HEK293 (cell line): ENCODE measurements around the gene GBGT1.

ENCODE experiments used
- GFI1B ChIP-seq: fragments of 450-650 bp; formaldehyde crosslinking; IDR thresholded peaks from 2 replicates; pipeline ENCODE4 v1.5.1; 2016; ENCODE audit warnings: missing biosample characterization, missing genetic modification characterization
- HOXD13 ChIP-seq: sonication (generic); formaldehyde crosslinking; IDR thresholded peaks from 2 replicates; pipeline ENCODE4 v1.8.0; 2022; ENCODE audit warnings: missing genetic modification reagents, borderline replicate concordance
- OSR2 ChIP-seq: fragments of 450-650 bp; formaldehyde crosslinking; IDR thresholded peaks from 2 replicates; pipeline ENCODE4 v1.5.1; 2016; ENCODE audit warnings: missing biosample characterization, missing genetic modification characterization
- SALL2 ChIP-seq: fragments of 450-650 bp; formaldehyde crosslinking; IDR thresholded peaks from 2 replicates; pipeline ENCODE4 v1.5.0; 2017; ENCODE audit warnings: missing biosample characterization, mild to moderate bottlenecking, missing genetic modification characterization, borderline replicate concordance
- YY2 ChIP-seq: fragments of 450-650 bp; formaldehyde crosslinking; IDR thresholded peaks from 2 replicates; pipeline ENCODE4 v1.5.1; 2016; ENCODE audit warnings: missing biosample characterization, missing genetic modification characterization
- ZBTB10 ChIP-seq: fragments of 450-650 bp; formaldehyde crosslinking; IDR thresholded peaks from 2 replicates; pipeline ENCODE4 v1.5.1; 2016; ENCODE audit warnings: missing biosample characterization, missing genetic modification characterization
- ZBTB17 ChIP-seq: fragments of 450-650 bp; formaldehyde crosslinking; IDR thresholded peaks from 2 replicates; pipeline ENCODE4 v1.5.1; 2016; ENCODE audit warnings: missing biosample characterization, missing genetic modification characterization
- ZBTB26 ChIP-seq: fragments of 450-650 bp; formaldehyde crosslinking; optimal IDR thresholded peaks from 2 replicates; pipeline ENCODE3; 2016; ENCODE audit warnings: missing biosample characterization, mild to moderate bottlenecking, missing genetic modification characterization
- ZBTB48 ChIP-seq: fragments of 450-650 bp; formaldehyde crosslinking; IDR thresholded peaks from 2 replicates; pipeline ENCODE4 v1.5.1; 2016; ENCODE audit warnings: missing biosample characterization, missing genetic modification characterization
- ZBTB49 ChIP-seq: fragments of 450-650 bp; formaldehyde crosslinking; IDR thresholded peaks from 2 replicates; pipeline ENCODE4 v1.5.1; 2016; ENCODE audit warnings: missing biosample characterization, missing genetic modification characterization, low read depth
- ZEB2 ChIP-seq: fragments of 450-650 bp; formaldehyde crosslinking; IDR thresholded peaks from 2 replicates; pipeline ENCODE4 v1.5.1; 2016; ENCODE audit warnings: missing biosample characterization, missing genetic modification characterization
- ZFP3 ChIP-seq: fragments of 450-650 bp; formaldehyde crosslinking; IDR thresholded peaks from 2 replicates; pipeline ENCODE4 v1.5.1; 2016; ENCODE audit warnings: low read depth, missing biosample characterization, missing genetic modification characterization
- ZFP69B ChIP-seq: fragments of 450-650 bp; formaldehyde crosslinking; IDR thresholded peaks from 2 replicates; pipeline ENCODE4 v1.5.1; 2016; ENCODE audit warnings: missing biosample characterization, missing genetic modification characterization
- ZIC2 ChIP-seq: fragments of 450-650 bp; formaldehyde crosslinking; IDR thresholded peaks from 2 replicates; pipeline ENCODE4 v1.5.1; 2016; ENCODE audit warnings: missing biosample characterization, missing genetic modification characterization
- ZNF155 ChIP-seq: fragments of 450-650 bp; formaldehyde crosslinking; IDR thresholded peaks from 2 replicates; pipeline ENCODE4 v1.5.1; 2016; ENCODE audit warnings: missing biosample characterization, missing genetic modification characterization
- ZNF157 ChIP-seq: fragments of 450-650 bp; formaldehyde crosslinking; IDR thresholded peaks from 2 replicates; pipeline ENCODE4 v1.5.1; 2016; ENCODE audit warnings: missing biosample characterization, missing genetic modification characterization
- ZNF16 ChIP-seq: fragments of 450-650 bp; formaldehyde crosslinking; IDR thresholded peaks from 2 replicates; pipeline ENCODE4 v1.5.1; 2016; ENCODE audit warnings: low read depth, missing biosample characterization, missing genetic modification characterization
- ZNF169 ChIP-seq: fragments of 450-650 bp; formaldehyde crosslinking; IDR thresholded peaks from 2 replicates; pipeline ENCODE4 v1.5.1; 2016; ENCODE audit warnings: missing biosample characterization, missing genetic modification characterization
- ZNF23 ChIP-seq: fragments of 450-650 bp; formaldehyde crosslinking; IDR thresholded peaks from 2 replicates; pipeline ENCODE4 v1.5.1; 2016; ENCODE audit warnings: missing biosample characterization, missing genetic modification characterization, borderline replicate concordance
- ZNF26 ChIP-seq: fragments of 450-650 bp; formaldehyde crosslinking; IDR thresholded peaks from 2 replicates; pipeline ENCODE4 v1.5.1; 2016; ENCODE audit warnings: missing biosample characterization, missing genetic modification characterization
- ZNF362 ChIP-seq: fragments of 450-650 bp; formaldehyde crosslinking; IDR thresholded peaks from 2 replicates; pipeline ENCODE4 v1.5.1; 2016; ENCODE audit warnings: missing biosample characterization, missing genetic modification characterization
- ZNF37A ChIP-seq: fragments of 450-650 bp; IDR thresholded peaks from 2 replicates; pipeline ENCODE4 v1.5.1; 2018; ENCODE audit warnings: missing biosample characterization, missing genetic modification characterization
- ZNF510 ChIP-seq: fragments of 450-650 bp; formaldehyde crosslinking; IDR thresholded peaks from 2 replicates; pipeline ENCODE4 v1.5.1; 2018; ENCODE audit warnings: mild to moderate bottlenecking, missing genetic modification characterization, missing biosample characterization; ENCODE audit not compliant: insufficient replicate concordance
- ZNF555 ChIP-seq: fragments of 450-650 bp; formaldehyde crosslinking; conservative IDR thresholded peaks from 2 replicates; pipeline ENCODE4 v1.5.1; 2017; ENCODE audit warnings: missing biosample characterization, mild to moderate bottlenecking, missing genetic modification characterization, inconsistent platforms
- ZNF600 ChIP-seq: fragments of 450-650 bp; formaldehyde crosslinking; IDR thresholded peaks from 2 replicates; pipeline ENCODE4 v1.5.1; 2016; ENCODE audit warnings: missing biosample characterization, missing genetic modification characterization
- ZNF670 ChIP-seq: fragments of 450-650 bp; formaldehyde crosslinking; IDR thresholded peaks from 2 replicates; pipeline ENCODE4 v1.5.1; 2016; ENCODE audit warnings: missing biosample characterization, missing genetic modification characterization, low read depth
- ZNF76 ChIP-seq: fragments of 450-650 bp; formaldehyde crosslinking; IDR thresholded peaks from 2 replicates; pipeline ENCODE4; 2016; ENCODE audit warnings: low read depth, missing biosample characterization, missing genetic modification characterization, borderline replicate concordance
- ZNF776 ChIP-seq: fragments of 450-650 bp; formaldehyde crosslinking; IDR thresholded peaks from 2 replicates; pipeline ENCODE4 v1.5.0; 2017; ENCODE audit warnings: missing biosample characterization, missing genetic modification characterization, borderline replicate concordance
- ZNF791 ChIP-seq: fragments of 450-650 bp; formaldehyde crosslinking; IDR thresholded peaks from 2 replicates; pipeline ENCODE4 v1.5.1; 2016; ENCODE audit warnings: missing biosample characterization, missing genetic modification characterization
- ZSCAN23 ChIP-seq: fragments of 450-650 bp; formaldehyde crosslinking; IDR thresholded peaks from 2 replicates; pipeline ENCODE4 v1.5.1; 2016; ENCODE audit warnings: missing biosample characterization, missing genetic modification characterization

Gene GBGT1

GRCh38 chr9:133133681-133134387 lies 29.9 kb downstream of the GBGT1 start (continued):
- TF ChIP-seq ZNF37A (tag by site-specific recombination) (no peak), OSR2 (tag by site-specific recombination) (peak; percentile 32; the same call in 1 of the 2 replicates), ZNF670 (no peak), GFI1B (no peak), ZBTB49 (no peak), HOXD13 (CRISPR knock-in tag) (no peak), ZNF600 (tag by site-specific recombination) (peak; percentile 77), ZNF776 (tag by site-specific recombination) (no peak), ZBTB48 (tag by site-specific recombination) (no peak), ZBTB17 (tag by site-specific recombination) (peak; percentile 74; the same call in 1 of the 2 replicates), ZEB2 (no peak), ZNF76 (tag by site-specific recombination) (no peak), ZNF23 (tag by site-specific recombination) (no peak), ZBTB10 (tag by site-specific recombination) (no peak), ZNF362 (no peak), ZFP3 (tag by site-specific recombination) (no peak), ZNF510 (tag by site-specific recombination) (no peak), ZNF16 (tag by site-specific recombination) (no peak), ZIC2 (tag by site-specific recombination) (0 out of 2 replicates have a peak, but pooled peaks have one; percentile 30), ZNF555 (tag by site-specific recombination) (no peak), ZNF791 (tag by site-specific recombination) (no peak), ZFP69B (tag by site-specific recombination) (no peak), ZNF169 (tag by site-specific recombination) (no peak), ZBTB26 (peak; percentile 2), YY2 (no peak), ZNF26 (no peak), SALL2 (tag by site-specific recombination) (no peak), ZNF155 (no peak), ZSCAN23 (tag by site-specific recombination) (no peak), ZNF157 (tag by site-specific recombination) (no peak)
